Cardiac muscle cell (in vitro differentiated cells and primary cell): Measurements from ENCODE around the gene SLC25A11. TPM values are rescaled to one million over a fixed set of nuclear protein-coding genes. Genes with fewer than 3 reads are reported as not detected.

Source experiments
- DNase-seq, 2 donors: peaks; one replicate each; pipeline versions ENCODE4 v3.0.0 to v3.0.0-alpha.2; 2010 to 2017; ENCODE audit warnings: low read depth in 1 of 2, low spot score in 1 of 2
- H3K27ac ChIP-seq: fragments of 200-600 bp; sonication (generic); 2 replicates; pipeline ENCODE4 v1.5.1; 2016
- H3K27me3 ChIP-seq: fragments of 200-600 bp; sonication (generic); 2 replicates; pipeline ENCODE4 v1.6.0; 2016; ENCODE audit warnings: control low read depth
- H3K36me3 ChIP-seq: fragments of 200-600 bp; sonication (generic); 2 replicates; pipeline ENCODE4 v1.5.1; 2016; ENCODE audit warnings: control low read depth
- H3K4me1 ChIP-seq: fragments of 200-600 bp; sonication (generic); 2 replicates; pipeline ENCODE4 v1.8.1; 2017; ENCODE audit warnings: low read depth, mild to moderate bottlenecking, mixed run types
- H3K4me3 ChIP-seq: fragments of 200-600 bp; sonication (generic); 2 replicates; pipeline ENCODE4 v1.5.1; 2016; ENCODE audit warnings: mild to moderate bottlenecking
- H3K9me3 ChIP-seq: fragments of 200-600 bp; sonication (generic); 2 replicates; pipeline ENCODE4 v1.5.1; 2017; ENCODE audit warnings: low read depth, mild to moderate bottlenecking, control low read depth
- CTCF ChIP-seq: IDR thresholded peaks from 2 replicates; pipeline ENCODE4 v1.5.1; 2012; ENCODE audit warnings: low read depth, mild to moderate bottlenecking, low read length
- polyA plus RNA-seq: library from polyadenylated mRNA; unstranded; fragments of >200 nt; fragmentation: Nextera tagmentation; extraction: Ambion mirVana; gene quantifications from 2 replicates; pipeline ENCODE4 v1.2.1, GENCODE V29; 2016
- total RNA-seq: library from RNA; depleted of rRNA; stranded (reverse); fragments of >200 nt; gene quantifications from 2 replicates; pipeline ENCODE4 v1.2.3, GENCODE V29; 2016

The SLC25A11 gene
- total and polyA plus RNA-seq, 2 experiments from 2014 or later, result 127 to 223 TPM

DNA sequence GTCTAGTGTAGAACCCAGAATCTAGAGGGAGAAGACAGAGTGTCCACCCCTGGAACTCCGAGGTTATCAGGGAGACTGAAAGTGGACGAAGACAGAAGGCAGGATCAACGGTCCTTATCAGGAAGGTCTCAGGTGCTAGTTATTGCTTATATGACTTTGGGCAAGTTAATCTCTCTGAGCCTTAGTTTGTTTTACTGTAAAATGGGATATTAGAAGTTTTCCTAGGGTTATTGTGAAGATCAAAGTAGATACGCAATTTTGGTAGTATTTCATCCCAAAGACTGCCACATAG lies 1.4 kb upstream of the SLC25A11 start:
- no peaks in the 10 kb centered on the region for H3K27me3 ChIP-seq
- peaks cover 17% of the 10 kb centered on the region for H3K4me1 ChIP-seq
- TF ChIP-seq CTCF, result no peak
- DNase-seq, result no peak
- no peaks in the 10 kb centered on the region for H3K9me3 ChIP-seq
- peak overlapping the region; percentile 88 for H3K27ac ChIP-seq
- H3K4me3 ChIP-seq, result peak overlapping the region; percentile 83
- H3K36me3 ChIP-seq, result peaks cover 41% of the 10 kb centered on the region

DNA sequence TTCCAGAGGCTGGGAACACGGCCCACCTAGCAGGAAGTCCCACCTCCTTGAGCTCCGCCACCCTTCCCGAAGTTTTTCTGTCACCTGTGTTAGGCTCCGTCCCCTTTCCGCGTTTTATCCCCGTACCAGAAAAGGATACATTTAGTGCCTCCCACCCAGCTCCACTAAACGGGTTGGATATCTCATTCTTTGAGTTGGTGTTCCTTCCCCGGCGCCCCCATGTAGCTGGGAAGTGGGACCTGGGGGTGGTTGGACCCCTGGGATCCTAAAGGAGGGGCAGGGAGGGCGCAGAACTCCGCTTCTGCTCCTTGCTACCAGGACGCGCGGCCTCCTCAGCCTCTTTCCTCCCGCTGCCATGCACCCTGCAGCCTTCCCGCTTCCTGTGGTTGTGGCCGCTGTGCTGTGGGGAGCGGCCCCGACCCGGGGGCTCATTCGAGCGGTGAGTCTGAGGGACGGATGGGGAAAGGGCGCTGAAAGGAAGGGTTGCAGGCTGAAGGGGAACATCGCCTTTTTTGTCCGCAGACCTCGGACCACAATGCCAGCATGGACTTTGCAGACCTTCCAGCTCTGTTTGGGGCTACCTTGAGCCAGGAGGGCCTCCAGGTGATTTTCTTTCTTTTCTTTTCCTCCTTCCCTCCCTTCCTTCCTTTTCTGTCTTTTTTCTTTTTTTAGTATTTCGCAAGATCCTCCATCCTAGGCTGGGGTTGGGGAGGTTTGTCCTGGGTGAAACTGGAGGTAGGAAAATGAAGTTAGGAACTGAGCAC lies 891 bp upstream of the SLC25A11 start:
- DNase-seq, result peak in 1 of 2 donors; percentile 91
- H3K4me1 ChIP-seq, result peaks cover 16% of the 10 kb centered on the region
- no peak for TF ChIP-seq CTCF
- no peaks in the 10 kb centered on the region for H3K9me3 ChIP-seq
- H3K4me3 ChIP-seq, result peak overlapping the region; percentile 83
- peaks cover 35% of the 10 kb centered on the region for H3K36me3 ChIP-seq
- H3K27me3 ChIP-seq, result no peaks in the 10 kb centered on the region
- H3K27ac ChIP-seq, result peak overlapping the region; percentile 88

DNA sequence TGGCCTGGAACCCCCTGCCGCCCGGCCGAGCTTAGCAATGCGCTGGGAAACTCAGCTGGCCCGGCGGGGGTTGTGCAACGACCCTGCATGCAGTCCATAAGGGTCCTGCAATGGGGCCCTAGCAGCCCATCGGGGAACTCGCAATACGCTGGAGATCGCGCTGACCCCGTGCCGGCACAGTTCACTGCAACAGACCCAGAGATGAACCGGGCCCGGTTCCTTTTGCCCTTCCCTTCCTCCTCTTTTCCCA lies 375 bp downstream of the SLC25A11 start:
- Histone ChIP-seq H3K27me3 (no peaks in the 10 kb centered on the region), H3K36me3 (peaks cover 23% of the 10 kb centered on the region), H3K4me3 (peak overlapping the region; percentile 83), H3K27ac (peak overlapping the region; percentile 88), H3K4me1 (peaks cover 16% of the 10 kb centered on the region), H3K9me3 (no peaks in the 10 kb centered on the region)
- DNase-seq, result no peak
- no peak for TF ChIP-seq CTCF

GRCh38 chr17:4938688-4939545 lies 929 bp downstream of the SLC25A11 start:
- Histone ChIP-seq H3K4me3 (peak overlapping the region; percentile 83), H3K27ac (peak overlapping the region; percentile 88), H3K9me3 (no peaks in the 10 kb centered on the region), H3K4me1 (peaks cover 16% of the 10 kb centered on the region), H3K27me3 (no peaks in the 10 kb centered on the region), H3K36me3 (peaks cover 19% of the 10 kb centered on the region)
- no peak for DNase-seq
- no peak for TF ChIP-seq CTCF

GRCh38 chr17:4938069-4938491 lies 1.8 kb downstream of the SLC25A11 start:
- TF ChIP-seq CTCF, result no peak
- no peak for DNase-seq
- H3K4me3 ChIP-seq, result peak overlapping the region; percentile 83

More at GRCh38 chr17:4938069-4938491, 1.8 kb downstream of the SLC25A11 start:
- Histone ChIP-seq H3K4me1 (peaks cover 16% of the 10 kb centered on the region), H3K27me3 (no peaks in the 10 kb centered on the region), H3K27ac (peak overlapping the region; percentile 88), H3K9me3 (no peaks in the 10 kb centered on the region), H3K36me3 (peaks cover 15% of the 10 kb centered on the region)
